Parathyroid adenoma (tissue), 2 donors: ENCODE data around the gene PER2.

Experiments
- H2AFZ ChIP-seq: fragments of 300-600 bp; sonication (generic); one replicate; pipeline ENCODE4 v1.7.0; 2017; ENCODE audit warnings: antibody characterized with exemption, mild to moderate bottlenecking
- H3K27ac ChIP-seq: fragments of 300-600 bp; sonication (generic); one replicate; pipeline ENCODE4 v1.7.0; 2017
- H3K27me3 ChIP-seq: fragments of 300-600 bp; sonication (generic); one replicate; pipeline ENCODE4 v1.7.0; 2017; ENCODE audit warnings: low read length; ENCODE audit not compliant: control insufficient read depth, insufficient read depth
- H3K36me3 ChIP-seq: fragments of 300-600 bp; sonication (generic); one replicate; pipeline ENCODE4 v1.7.0; 2017; ENCODE audit warnings: low read length; ENCODE audit not compliant: control insufficient read depth, insufficient read depth
- H3K4me1 ChIP-seq: fragments of 300-600 bp; sonication (generic); one replicate; pipeline ENCODE4 v1.7.0; 2017; ENCODE audit warnings: control low read depth
- H3K4me2 ChIP-seq: fragments of 300-600 bp; sonication (generic); one replicate; pipeline ENCODE4 v1.7.0; 2017; ENCODE audit warnings: low read length
- H3K4me3 ChIP-seq: fragments of 300-600 bp; sonication (generic); one replicate; pipeline ENCODE4 v1.7.0; 2017; ENCODE audit warnings: low read depth, low read length
- H3K79me2 ChIP-seq: fragments of 300-600 bp; sonication (generic); one replicate; pipeline ENCODE4 v1.7.0; 2017; ENCODE audit warnings: control low read depth
- H3K9ac ChIP-seq: fragments of 300-600 bp; sonication (generic); one replicate; pipeline ENCODE4 v1.7.0; 2017; ENCODE audit warnings: mild to moderate bottlenecking
- H3K9me3 ChIP-seq: fragments of 300-600 bp; sonication (generic); one replicate; pipeline ENCODE4 v1.7.0; 2017; ENCODE audit warnings: low read length; ENCODE audit not compliant: control insufficient read depth
- CTCF ChIP-seq: fragments of 300-600 bp; sonication (generic); IDR thresholded peaks from one replicate; pipeline ENCODE4 v1.7.0; 2017; ENCODE audit warnings: antibody characterized with exemption, mild to moderate bottlenecking
- donor health status: primary hyperparathyroidism.

The PER2 gene

GRCh38 chr2:238263204-238264071, 25.0 kb downstream of the PER2 start:
- Histone ChIP-seq H3K79me2 (no peaks in the 10 kb centered on the region), H3K27ac (peak overlapping the region; percentile 35), H3K27me3 (no peaks in the 10 kb centered on the region), H3K4me1 (peaks cover 12% of the 10 kb centered on the region), H3K4me2 (no peak overlapping the region), H3K9me3 (no peaks in the 10 kb centered on the region), H3K9ac (no peak overlapping the region), H3K4me3 (no peak overlapping the region), H3K36me3 (no peaks in the 10 kb centered on the region), H2AFZ (peak overlapping the region; percentile 7)
- peak; percentile 85 for TF ChIP-seq CTCF

- peaks cover 12% of the 10 kb centered on the region for H3K4me1 ChIP-seq
- no peak overlapping the region for H3K4me2 ChIP-seq
- no peak overlapping the region for H2AFZ ChIP-seq
- H3K4me3 ChIP-seq: no peak overlapping the region
- no peaks in the 10 kb centered on the region for H3K9me3 ChIP-seq
- H3K27me3 ChIP-seq: no peaks in the 10 kb centered on the region
- no peak overlapping the region for H3K9ac ChIP-seq
- no peak for TF ChIP-seq CTCF
- no peak overlapping the region for H3K27ac ChIP-seq
- no peaks in the 10 kb centered on the region for H3K79me2 ChIP-seq
- H3K36me3 ChIP-seq: no peaks in the 10 kb centered on the region
Observed at GRCh38 chr2:238262496-238263122, 25.8 kb downstream of the PER2 start.

- Histone ChIP-seq H3K27ac (no peak overlapping the region), H2AFZ (no peak overlapping the region), H3K9me3 (no peaks in the 10 kb centered on the region), H3K27me3 (no peaks in the 10 kb centered on the region), H3K4me2 (no peak overlapping the region), H3K4me3 (no peak overlapping the region), H3K4me1 (peaks cover 13% of the 10 kb centered on the region), H3K79me2 (no peaks in the 10 kb centered on the region), H3K9ac (no peak overlapping the region), H3K36me3 (no peaks in the 10 kb centered on the region)
- TF ChIP-seq CTCF: no peak
Observed at GRCh38 chr2:238261718-238262375, 26.6 kb downstream of the PER2 start.

- no peak overlapping the region for H3K4me3 ChIP-seq
- H3K36me3 ChIP-seq: no peaks in the 10 kb centered on the region
- peaks cover 16% of the 10 kb centered on the region for H3K4me1 ChIP-seq
- H3K9me3 ChIP-seq: no peaks in the 10 kb centered on the region
- no peak overlapping the region for H3K9ac ChIP-seq
- TF ChIP-seq CTCF: no peak
- no peak overlapping the region for H3K27ac ChIP-seq
- H3K79me2 ChIP-seq: no peaks in the 10 kb centered on the region
- no peaks in the 10 kb centered on the region for H3K27me3 ChIP-seq
- H2AFZ ChIP-seq: peak overlapping the region; percentile 13
- H3K4me2 ChIP-seq: peak overlapping the region; percentile 70
Observed at GRCh38 chr2:238260883-238261282, 27.5 kb downstream of the PER2 start.
